GM06990 (cell line): ENCODE results near the gene SYT1.

Experiments
- DNase-seq: peaks from one replicate; pipeline ENCODE4 v3.0.0-alpha.2; 2011; ENCODE audit not compliant: insufficient read length; ENCODE audit errors: extremely low read depth
- H3K27me3 ChIP-seq: replicated peaks from 2 replicates; pipeline ENCODE4 v1.6.0; 2011; ENCODE audit warnings: low read length; ENCODE audit not compliant: control insufficient read depth, insufficient read depth
- H3K36me3 ChIP-seq: 2 replicates; pipeline ENCODE4 v1.5.1; 2011; ENCODE audit warnings: low read length; ENCODE audit not compliant: control insufficient read depth, insufficient read depth
- H3K4me3 ChIP-seq: replicated peaks from 2 replicates; pipeline ENCODE4 v1.5.1; 2011; ENCODE audit warnings: low read depth, mild to moderate bottlenecking, control low read depth, low read length
- CTCF ChIP-seq: IDR thresholded peaks from 2 replicates; pipeline ENCODE4 v1.5.1; 2011; ENCODE audit warnings: low read length, control low read depth, mild to moderate bottlenecking, inconsistent platforms; ENCODE audit not compliant: insufficient read depth, poor library complexity, severe bottlenecking

The SYT1 gene

GRCh38 chr12:79127271-79127751, 262.7 kb downstream of the SYT1 start:
- DNase-seq: peak; percentile 15
- H3K4me3 ChIP-seq: no peak overlapping the region
- TF ChIP-seq CTCF: no peak
- H3K36me3 ChIP-seq: no peaks in the 10 kb centered on the region
- H3K27me3 ChIP-seq: no peaks in the 10 kb centered on the region

GRCh38 chr12:79128956-79129355, 264.4 kb downstream of the SYT1 start:
- Histone ChIP-seq H3K4me3 (no peak overlapping the region), H3K36me3 (no peaks in the 10 kb centered on the region), H3K27me3 (no peaks in the 10 kb centered on the region)
- no peak for DNase-seq
- no peak for TF ChIP-seq CTCF

- H3K4me3 ChIP-seq: no peak overlapping the region
- no peaks in the 10 kb centered on the region for H3K36me3 ChIP-seq
- no peak for DNase-seq
- TF ChIP-seq CTCF: no peak
- H3K27me3 ChIP-seq: no peaks in the 10 kb centered on the region
Measured at GRCh38 chr12:79138872-79139271, 274.3 kb downstream of the SYT1 start.

- no peak for TF ChIP-seq CTCF
- no peak for DNase-seq
- H3K36me3 ChIP-seq: no peaks in the 10 kb centered on the region
- H3K4me3 ChIP-seq: no peak overlapping the region
- no peaks in the 10 kb centered on the region for H3K27me3 ChIP-seq
Measured at GRCh38 chr12:79140711-79141110, 276.1 kb downstream of the SYT1 start.

- no peaks in the 10 kb centered on the region for H3K27me3 ChIP-seq
- no peak for TF ChIP-seq CTCF
- no peaks in the 10 kb centered on the region for H3K36me3 ChIP-seq
- no peak overlapping the region for H3K4me3 ChIP-seq
- no peak for DNase-seq
Measured at GRCh38 chr12:79141776-79142175, 277.2 kb downstream of the SYT1 start.

- H3K27me3 ChIP-seq: no peaks in the 10 kb centered on the region
- TF ChIP-seq CTCF: no peak
- no peaks in the 10 kb centered on the region for H3K36me3 ChIP-seq
- no peak for DNase-seq
- no peak overlapping the region for H3K4me3 ChIP-seq
Measured at GRCh38 chr12:79143803-79144202, 279.2 kb downstream of the SYT1 start.
